Measurements from ENCODE around the gene RPL21. TPM values are rescaled to one million over a fixed set of nuclear protein-coding genes. Genes with fewer than 3 reads are reported as not detected.

RPL21 gene

Small RNA genes within 50 kb of the gene (small RNA-seq; reads per million reads assigned to genes)
- gene SNORA27: not detected
- not detected for gene SNORD102

All from skeletal muscle satellite cell (primary cell).